ENCODE data around the gene ERGIC1. TPM values are rescaled to one million over a fixed set of nuclear protein-coding genes. Genes with fewer than 3 reads are reported as not detected.

Gene ERGIC1
- total and polyA plus RNA-seq, 2 of the 8 experiments (the other 6 are each of a cell fraction or from before 2014, with no cell fraction given), result 95.3 to 106 TPM

- TF ChIP-seq SP1 (IDR thresholded peaks at IDR 0.05; ENCODE audit: low read depth, low read length), result no peak
- TF ChIP-seq MAFK (IDR thresholded peaks at IDR 0.05; ENCODE audit: low read depth, low read length), result no peak
Observed at GRCh38 chr5:172892713-172893112, 58.7 kb downstream of the ERGIC1 start (continued).
